ENCODE measurements around the gene ARHGAP11B.
"Not testable (repeated sequence)": the region's sequence is repeated elsewhere in the genome, so short reads cannot be mapped to it uniquely, and the experiment has no call there.

- not testable (repeated sequence) for TF ChIP-seq CTCF, POLR2A (IDR thresholded peaks at IDR 0.05)
Observed at GRCh38 chr15:30626632-30627031, 704 bp downstream of the ARHGAP11B start.
